Measurements from ENCODE around the gene DENND1A. TPM values are rescaled to one million over a fixed set of nuclear protein-coding genes. Genes with fewer than 3 reads are reported as not detected.

The DENND1A gene
- total and polyA plus RNA-seq, 2 donors from 2014 or later = 16.3 to 19.6 TPM

- no peak overlapping the region for H3K9ac ChIP-seq (ENCODE audit: low read length in 3 of 3)
- TF ChIP-seq, protein P1, sequence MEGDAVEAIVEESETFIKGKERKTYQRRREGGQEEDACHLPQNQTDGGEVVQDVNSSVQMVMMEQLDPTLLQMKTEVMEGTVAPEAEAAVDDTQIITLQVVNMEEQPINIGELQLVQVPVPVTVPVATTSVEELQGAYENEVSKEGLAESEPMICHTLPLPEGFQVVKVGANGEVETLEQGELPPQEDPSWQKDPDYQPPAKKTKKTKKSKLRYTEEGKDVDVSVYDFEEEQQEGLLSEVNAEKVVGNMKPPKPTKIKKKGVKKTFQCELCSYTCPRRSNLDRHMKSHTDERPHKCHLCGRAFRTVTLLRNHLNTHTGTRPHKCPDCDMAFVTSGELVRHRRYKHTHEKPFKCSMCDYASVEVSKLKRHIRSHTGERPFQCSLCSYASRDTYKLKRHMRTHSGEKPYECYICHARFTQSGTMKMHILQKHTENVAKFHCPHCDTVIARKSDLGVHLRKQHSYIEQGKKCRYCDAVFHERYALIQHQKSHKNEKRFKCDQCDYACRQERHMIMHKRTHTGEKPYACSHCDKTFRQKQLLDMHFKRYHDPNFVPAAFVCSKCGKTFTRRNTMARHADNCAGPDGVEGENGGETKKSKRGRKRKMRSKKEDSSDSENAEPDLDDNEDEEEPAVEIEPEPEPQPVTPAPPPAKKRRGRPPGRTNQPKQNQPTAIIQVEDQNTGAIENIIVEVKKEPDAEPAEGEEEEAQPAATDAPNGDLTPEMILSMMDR (IDR thresholded peaks at IDR 0.05; ENCODE audit: borderline replicate concordance, extremely low read depth, insufficient read depth) = no peak
- intact Hi-C loops (cut with DNase I) = no loop called here
- H3K27ac ChIP-seq (ENCODE audit: low read depth in 2 of 2, low read length in 2 of 2) = no peak overlapping the region
- peaks cover 0 to 6% (median 0%) of the 10 kb centered on the region in 3 donors for H3K36me3 ChIP-seq (ENCODE audit: control insufficient read depth in 2 of 3, insufficient read depth in 3 of 3, low read length in 3 of 3)
- no peak for FAIRE-seq
- peak in 1 of 5 donors; percentile 39 for DNase-seq
- H3K9me3 ChIP-seq (ENCODE audit: control insufficient read depth in 2 of 3, insufficient read depth in 1 of 3, low read length in 3 of 3) = no peaks in the 10 kb centered on the region
- no peak overlapping the region for H3K4me3 ChIP-seq (ENCODE audit: low read length in 3 of 3)
- H3K27me3 ChIP-seq (ENCODE audit: control insufficient read depth, insufficient read depth, low read length) = no peaks in the 10 kb centered on the region
- H3K4me1 ChIP-seq (ENCODE audit: control insufficient read depth in 2 of 3, insufficient read depth in 2 of 3, low read depth in 1 of 3, low read length in 3 of 3) = no peaks in the 10 kb centered on the region
Observed at GRCh38 chr9:123411636-123412035, 518.3 kb downstream of the DENND1A start.

- TF ChIP-seq, protein P1 (IDR thresholded peaks at IDR 0.05; ENCODE audit: borderline replicate concordance, extremely low read depth, insufficient read depth) = no peak
- no peak for FAIRE-seq
Observed at GRCh38 chr9:123411191-123411590, 518.7 kb downstream of the DENND1A start.

GRCh38 chr9:123410281-123410910, 519.5 kb downstream of the DENND1A start:
- Histone ChIP-seq H3K9me3 (ENCODE audit: control insufficient read depth in 2 of 3, insufficient read depth in 1 of 3, low read length in 3 of 3) (no peaks in the 10 kb centered on the region), H3K4me3 (ENCODE audit: low read length in 3 of 3) (no peak overlapping the region), H3K27ac (ENCODE audit: low read depth in 2 of 2, low read length in 2 of 2) (no peak overlapping the region), H3K9ac (ENCODE audit: low read length in 3 of 3) (no peak overlapping the region), H3K27me3 (ENCODE audit: control insufficient read depth, insufficient read depth, low read length) (no peaks in the 10 kb centered on the region), H3K36me3 (ENCODE audit: control insufficient read depth in 2 of 3, insufficient read depth in 3 of 3, low read length in 3 of 3) (peaks cover 0 to 3% (median 0%) of the 10 kb centered on the region in 3 donors), H3K4me1 (ENCODE audit: control insufficient read depth in 2 of 3, insufficient read depth in 2 of 3, low read depth in 1 of 3, low read length in 3 of 3) (no peaks in the 10 kb centered on the region)
- FAIRE-seq (no peak), DNase-seq (no peak)
- TF ChIP-seq, protein P1 (IDR thresholded peaks at IDR 0.05; ENCODE audit: borderline replicate concordance, extremely low read depth, insufficient read depth) = no peak
- intact Hi-C loops (cut with DNase I) = no loop called here

More at GRCh38 chr9:123411191-123411590, 518.7 kb downstream of the DENND1A start:
- H3K9me3 ChIP-seq (ENCODE audit: control insufficient read depth in 2 of 3, insufficient read depth in 1 of 3, low read length in 3 of 3) = no peaks in the 10 kb centered on the region
- no peaks in the 10 kb centered on the region for H3K4me1 ChIP-seq (ENCODE audit: control insufficient read depth in 2 of 3, insufficient read depth in 2 of 3, low read depth in 1 of 3, low read length in 3 of 3)
- H3K27ac ChIP-seq (ENCODE audit: low read depth in 2 of 2, low read length in 2 of 2) = no peak overlapping the region
- H3K27me3 ChIP-seq (ENCODE audit: control insufficient read depth, insufficient read depth, low read length) = no peaks in the 10 kb centered on the region
- peak in 1 of 5 donors; percentile 20 for DNase-seq
- intact Hi-C loops (cut with DNase I) = no loop called here
- H3K9ac ChIP-seq (ENCODE audit: low read length in 3 of 3) = no peak overlapping the region
- peaks cover 0 to 6% (median 0%) of the 10 kb centered on the region in 3 donors for H3K36me3 ChIP-seq (ENCODE audit: control insufficient read depth in 2 of 3, insufficient read depth in 3 of 3, low read length in 3 of 3)
- H3K4me3 ChIP-seq (ENCODE audit: low read length in 3 of 3) = no peak overlapping the region

All from kidney (tissue), 14 donors.